ENCODE results near the gene KIRREL1.

DNA sequence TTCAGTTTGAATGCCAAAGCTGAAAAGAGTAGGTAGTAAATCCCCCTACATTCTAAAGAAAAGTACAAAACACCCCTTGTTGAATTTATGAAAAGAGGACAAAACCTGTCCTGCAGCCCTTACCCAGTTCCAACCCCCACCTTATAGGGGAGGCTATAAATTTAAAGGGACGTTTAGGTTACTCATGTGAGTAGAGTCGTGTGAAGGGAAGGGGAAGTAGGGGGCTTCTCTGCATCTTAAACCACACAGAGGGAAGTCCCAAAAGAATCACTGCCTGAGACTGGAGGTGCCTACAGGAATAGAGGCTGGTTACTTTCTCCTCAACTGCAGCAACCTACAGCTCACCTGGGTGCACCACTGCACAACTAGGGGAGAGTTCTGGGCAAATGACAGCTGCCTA, 36.7 kb upstream of the KIRREL1 start:
- TF ChIP-seq, protein P1, sequence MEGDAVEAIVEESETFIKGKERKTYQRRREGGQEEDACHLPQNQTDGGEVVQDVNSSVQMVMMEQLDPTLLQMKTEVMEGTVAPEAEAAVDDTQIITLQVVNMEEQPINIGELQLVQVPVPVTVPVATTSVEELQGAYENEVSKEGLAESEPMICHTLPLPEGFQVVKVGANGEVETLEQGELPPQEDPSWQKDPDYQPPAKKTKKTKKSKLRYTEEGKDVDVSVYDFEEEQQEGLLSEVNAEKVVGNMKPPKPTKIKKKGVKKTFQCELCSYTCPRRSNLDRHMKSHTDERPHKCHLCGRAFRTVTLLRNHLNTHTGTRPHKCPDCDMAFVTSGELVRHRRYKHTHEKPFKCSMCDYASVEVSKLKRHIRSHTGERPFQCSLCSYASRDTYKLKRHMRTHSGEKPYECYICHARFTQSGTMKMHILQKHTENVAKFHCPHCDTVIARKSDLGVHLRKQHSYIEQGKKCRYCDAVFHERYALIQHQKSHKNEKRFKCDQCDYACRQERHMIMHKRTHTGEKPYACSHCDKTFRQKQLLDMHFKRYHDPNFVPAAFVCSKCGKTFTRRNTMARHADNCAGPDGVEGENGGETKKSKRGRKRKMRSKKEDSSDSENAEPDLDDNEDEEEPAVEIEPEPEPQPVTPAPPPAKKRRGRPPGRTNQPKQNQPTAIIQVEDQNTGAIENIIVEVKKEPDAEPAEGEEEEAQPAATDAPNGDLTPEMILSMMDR (conservative IDR thresholded peaks at IDR 0.05; ENCODE audit: low read depth in 2 of 2), result no peak
- TF ChIP-seq CREB1 (CRISPR knock-in tag; IDR thresholded peaks at IDR 0.05; ENCODE audit: low read depth) (no peak), EZH2 (IDR thresholded peaks at IDR 0.05; ENCODE audit: low read depth, unreplicated experiment) (no peak), EZH2phosphoT487 (IDR thresholded peaks at IDR 0.05; ENCODE audit: unreplicated experiment) (no peak)

All from GM23338 (cell line).